GM21390 (cell line): Measurements from ENCODE around the gene PCDHA3.
"Not testable (repeated sequence)": the region's sequence is repeated elsewhere in the genome, so short reads cannot be mapped to it uniquely, and the experiment has no call there.

ENCODE experiments used
- ATAC-seq: cut with Tn5 transposase; IDR thresholded peaks from one replicate; pipeline ENCODE4 v1.9.1; 2021; ENCODE audit not compliant: unreplicated experiment

Gene PCDHA3

DNA sequence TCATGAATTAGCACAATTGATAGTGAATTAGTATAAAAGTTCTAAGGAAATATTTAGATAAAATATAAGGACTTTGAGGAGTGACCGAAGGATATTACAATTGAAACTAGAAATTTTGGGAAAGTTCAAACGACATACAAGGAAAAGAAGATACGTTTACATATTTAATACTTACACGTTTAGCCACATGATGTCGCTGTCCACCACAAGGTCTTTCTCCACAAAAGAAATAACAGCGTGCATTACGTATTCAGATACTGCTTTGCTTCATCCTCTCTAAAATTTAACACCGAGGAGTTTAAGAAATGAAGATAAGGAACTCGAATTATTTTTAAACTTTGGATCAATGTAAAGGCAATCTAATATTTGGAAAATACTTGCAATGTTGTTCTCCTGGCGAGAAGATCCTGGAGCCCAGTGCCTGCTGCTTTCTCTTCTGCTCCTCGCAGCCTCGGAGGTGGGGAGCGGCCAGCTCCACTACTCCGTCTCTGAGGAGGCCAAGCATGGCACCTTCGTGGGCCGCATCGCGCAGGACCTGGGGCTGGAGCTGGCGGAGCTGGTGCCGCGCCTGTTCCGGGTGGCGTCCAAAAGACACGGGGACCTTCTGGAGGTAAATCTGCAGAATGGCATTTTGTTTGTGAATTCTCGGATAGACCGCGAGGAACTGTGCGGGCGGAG lies at the start of gene PCDHA3:
TSS of gene PCDHA3 (plus strand) at position 242 of the 678 bp plus-strand sequence.
- no peak for ATAC-seq

DNA sequence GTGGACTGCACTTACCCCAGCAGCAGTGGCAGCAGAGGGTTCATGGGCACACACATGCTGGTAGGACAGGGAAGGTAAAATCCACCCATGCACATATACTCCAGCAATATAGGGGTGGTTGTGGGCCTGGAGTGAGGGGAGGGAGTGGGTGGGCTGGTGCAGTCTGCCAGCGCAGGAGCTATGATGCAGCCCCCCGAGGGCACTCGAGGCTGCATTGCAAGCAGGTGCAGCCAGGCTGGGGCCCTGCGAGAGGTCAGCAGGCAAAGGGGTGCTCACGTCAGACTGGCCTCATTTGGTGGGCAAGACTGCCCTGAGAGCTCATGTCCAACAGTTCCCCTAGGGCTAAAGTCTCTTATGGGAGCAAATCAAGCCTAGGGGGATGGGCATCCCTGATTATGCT lies 47.3 kb upstream of the PCDHA3 start:
- no peak for ATAC-seq

DNA sequence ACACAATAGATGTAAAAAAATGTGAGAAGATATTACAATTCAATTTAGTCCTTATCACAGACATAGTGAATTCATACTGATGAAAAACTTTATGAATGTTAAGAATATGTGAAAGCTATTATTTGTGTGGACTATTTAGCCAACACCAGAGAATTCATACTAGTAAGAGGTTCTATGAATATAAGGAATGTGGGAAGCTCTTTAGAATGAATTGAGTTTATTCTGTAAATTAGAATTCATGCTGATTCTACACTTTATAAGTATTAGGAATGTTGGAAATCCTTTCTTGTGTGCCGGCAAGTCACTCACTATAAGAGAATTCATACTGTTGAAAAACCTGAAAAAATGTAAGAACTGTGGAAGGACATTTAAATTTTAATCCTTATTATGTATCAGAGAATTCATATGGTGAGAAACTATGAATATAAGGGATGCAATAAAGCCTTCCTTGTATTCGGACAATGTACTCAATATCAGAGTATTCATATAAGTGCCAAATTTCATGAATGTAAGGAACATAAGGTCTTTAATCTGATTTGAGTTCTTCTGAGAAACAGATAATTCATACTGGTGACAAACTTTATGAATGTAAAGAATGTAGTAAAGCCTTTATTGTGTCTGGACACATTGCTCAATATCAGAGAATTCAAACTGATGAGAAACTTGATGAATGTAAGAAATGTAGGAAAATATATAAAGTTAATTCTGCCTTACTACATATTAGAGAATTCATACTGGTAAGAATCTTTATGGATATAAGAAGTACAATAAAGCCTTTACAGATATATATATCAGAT lies 36.5 kb upstream of the PCDHA3 start:
- no peak for ATAC-seq

DNA sequence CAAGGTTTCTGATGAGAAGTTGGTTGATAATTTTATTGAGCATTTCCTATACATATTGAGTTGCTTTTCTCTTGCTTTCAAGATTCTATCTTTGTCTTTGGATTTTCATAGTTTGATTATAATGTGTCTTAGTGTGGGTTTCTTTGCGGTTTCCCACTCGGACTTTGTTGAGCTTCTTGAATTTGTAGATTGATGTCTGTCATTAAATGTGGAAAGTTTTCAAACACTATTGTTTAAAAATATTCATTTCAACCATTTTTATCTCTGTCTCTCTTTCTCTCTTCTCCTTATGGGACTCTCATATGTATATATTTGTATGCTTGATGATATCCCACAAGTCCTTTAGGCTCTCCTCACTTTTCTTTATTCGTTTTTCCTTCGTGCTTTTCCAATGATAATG lies 33.4 kb upstream of the PCDHA3 start:
- ATAC-seq, result no peak

DNA sequence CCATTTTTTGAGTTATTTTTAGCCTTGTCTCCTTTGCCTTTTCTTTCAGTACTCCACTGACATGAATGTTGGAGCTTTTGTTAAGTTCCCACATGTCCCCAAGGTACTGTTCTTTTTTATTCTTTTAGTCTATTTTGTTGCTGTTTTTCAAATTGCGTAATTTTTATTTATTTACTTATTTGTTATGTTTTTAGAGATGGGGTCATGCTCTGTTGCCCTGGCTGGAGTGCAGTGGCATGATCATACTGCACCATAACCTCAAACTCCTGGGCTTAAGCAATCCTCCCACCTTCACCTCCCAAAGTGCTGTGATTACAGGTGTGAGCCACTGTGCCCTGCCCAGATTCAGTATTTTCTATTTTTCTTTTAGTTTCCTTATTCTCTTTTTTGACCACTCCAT lies 20.3 kb upstream of the PCDHA3 start:
- ATAC-seq, result no peak

DNA sequence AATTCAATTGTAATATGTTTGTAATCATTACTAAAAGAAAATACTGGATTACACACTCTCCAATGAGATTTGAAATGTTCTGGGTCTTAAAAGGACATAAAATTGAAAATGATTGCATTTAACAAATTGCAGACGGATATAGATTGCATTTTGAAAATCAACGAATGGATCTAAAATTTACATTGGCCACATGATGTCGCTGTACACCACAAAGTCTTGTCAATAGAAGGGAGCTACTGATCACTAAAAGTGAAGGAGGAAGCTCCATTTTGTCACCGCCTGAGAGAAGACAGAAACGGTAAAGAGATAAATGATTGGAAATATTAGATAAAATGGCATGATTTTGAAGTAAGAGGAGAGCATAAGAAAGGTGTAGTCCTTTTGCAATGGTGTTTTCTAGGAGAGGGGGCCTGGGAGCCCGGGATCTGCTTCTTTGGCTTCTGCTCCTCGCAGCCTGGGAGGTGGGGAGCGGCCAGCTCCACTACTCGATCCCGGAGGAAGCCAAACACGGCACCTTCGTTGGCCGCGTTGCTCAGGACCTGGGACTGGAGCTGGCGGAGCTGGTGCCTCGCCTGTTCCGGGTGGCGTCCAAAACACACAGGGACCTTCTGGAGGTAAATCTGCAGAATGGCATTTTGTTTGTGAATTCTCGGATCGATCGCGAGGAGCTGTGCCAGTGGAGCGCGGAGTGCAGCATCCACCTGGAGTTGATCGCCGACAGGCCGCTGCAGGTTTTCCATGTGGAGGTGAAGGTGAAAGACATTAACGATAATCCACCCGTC lies 14.8 kb upstream of the PCDHA3 start, which contains the start of gene PCDHA1:
TSS of gene PCDHA1 (plus strand) at position 236 of the 782 bp plus-strand sequence.
- no peak for ATAC-seq

DNA sequence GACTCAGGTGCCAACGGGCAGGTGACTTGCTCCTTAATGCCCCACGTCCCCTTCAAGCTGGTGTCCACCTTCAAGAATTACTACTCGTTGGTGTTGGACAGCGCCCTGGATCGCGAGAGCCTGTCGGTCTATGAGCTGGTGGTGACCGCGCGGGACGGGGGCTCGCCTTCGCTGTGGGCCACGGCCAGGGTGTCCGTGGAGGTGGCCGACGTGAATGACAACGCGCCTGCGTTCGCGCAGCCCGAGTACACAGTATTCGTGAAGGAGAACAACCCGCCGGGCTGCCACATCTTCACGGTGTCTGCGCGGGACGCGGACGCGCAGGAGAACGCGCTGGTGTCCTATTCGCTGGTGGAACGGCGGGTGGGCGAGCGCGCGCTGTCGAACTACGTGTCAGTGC lies 13.4 kb upstream of the PCDHA3 start:
- not testable (repeated sequence) for ATAC-seq

DNA sequence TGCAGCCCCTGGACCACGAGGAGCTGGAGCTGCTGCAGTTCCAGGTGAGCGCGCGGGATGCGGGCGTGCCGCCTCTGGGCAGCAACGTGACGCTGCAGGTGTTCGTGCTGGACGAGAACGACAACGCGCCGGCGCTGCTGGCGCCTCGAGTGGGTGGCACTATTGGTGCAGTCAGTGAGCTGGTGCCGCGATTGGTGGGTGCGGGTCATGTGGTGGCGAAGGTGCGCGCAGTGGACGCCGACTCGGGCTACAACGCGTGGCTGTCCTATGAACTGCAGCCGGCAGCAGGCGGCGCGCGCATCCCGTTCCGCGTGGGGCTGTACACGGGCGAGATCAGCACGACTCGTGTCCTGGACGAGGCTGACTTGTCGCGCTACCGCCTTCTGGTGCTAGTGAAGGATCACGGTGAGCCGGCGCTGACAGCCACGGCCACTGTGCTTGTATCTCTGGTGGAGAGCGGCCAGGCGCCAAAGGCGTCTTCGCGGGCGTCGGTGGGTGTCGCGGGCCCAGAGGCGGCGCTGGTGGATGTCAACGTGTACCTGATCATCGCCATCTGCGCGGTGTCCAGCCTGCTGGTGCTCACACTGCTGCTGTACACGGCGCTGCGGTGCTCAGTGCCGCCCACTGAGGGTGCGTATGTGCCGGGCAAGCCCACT lies 12.9 kb upstream of the PCDHA3 start:
- not testable (repeated sequence) for ATAC-seq

DNA sequence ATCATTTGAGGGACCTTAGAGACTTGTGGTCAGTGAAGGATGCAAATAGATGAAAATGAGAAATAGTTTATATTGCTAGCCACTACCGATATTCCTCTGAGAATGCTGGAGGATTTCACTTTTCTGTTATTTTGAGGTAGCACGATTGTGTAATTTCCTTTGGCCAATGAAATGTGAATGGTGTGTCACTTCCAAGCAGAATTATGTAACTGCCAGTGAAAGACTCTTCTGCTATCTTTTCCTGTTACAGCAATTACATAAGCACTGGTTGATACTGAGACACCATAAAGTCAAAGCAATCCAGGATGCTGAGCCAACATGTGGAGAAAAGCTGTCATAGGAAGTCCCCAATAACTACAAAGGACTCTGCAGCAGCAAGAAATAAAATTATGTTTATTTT lies 9.8 kb upstream of the PCDHA3 start:
- ATAC-seq, result no peak

DNA sequence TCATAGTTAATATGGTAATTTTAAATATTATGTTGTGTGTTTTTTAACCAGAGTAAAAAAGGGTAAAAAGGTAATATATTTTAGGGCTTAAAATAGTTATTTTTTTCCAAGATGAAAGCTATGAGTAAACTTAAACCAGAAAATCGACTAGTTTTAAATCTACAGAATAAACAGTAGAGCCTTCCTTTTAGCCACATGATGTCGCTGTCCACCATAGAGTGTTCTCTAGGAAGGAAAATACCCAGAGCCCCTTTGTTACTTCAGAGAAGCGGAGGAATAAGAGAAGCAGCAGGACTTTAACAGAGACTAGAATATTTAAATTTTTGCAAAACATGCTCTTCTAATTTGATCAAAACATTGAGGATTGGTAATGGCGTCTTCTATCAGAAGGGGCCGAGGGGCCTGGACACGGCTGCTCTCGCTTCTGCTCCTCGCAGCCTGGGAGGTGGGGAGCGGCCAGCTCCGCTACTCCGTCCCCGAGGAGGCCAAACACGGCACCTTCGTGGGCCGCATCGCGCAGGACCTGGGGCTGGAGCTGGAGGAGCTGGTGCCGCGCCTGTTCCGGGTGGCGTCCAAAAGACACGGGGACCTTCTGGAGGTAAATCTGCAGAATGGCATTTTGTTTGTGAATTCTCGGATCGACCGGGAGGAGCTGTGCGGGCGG lies 6.1 kb upstream of the PCDHA3 start, which contains the start of gene PCDHA2:
TSS of gene PCDHA2 (plus strand) at position 258 of the 664 bp plus-strand sequence.
- ATAC-seq, result no peak

DNA sequence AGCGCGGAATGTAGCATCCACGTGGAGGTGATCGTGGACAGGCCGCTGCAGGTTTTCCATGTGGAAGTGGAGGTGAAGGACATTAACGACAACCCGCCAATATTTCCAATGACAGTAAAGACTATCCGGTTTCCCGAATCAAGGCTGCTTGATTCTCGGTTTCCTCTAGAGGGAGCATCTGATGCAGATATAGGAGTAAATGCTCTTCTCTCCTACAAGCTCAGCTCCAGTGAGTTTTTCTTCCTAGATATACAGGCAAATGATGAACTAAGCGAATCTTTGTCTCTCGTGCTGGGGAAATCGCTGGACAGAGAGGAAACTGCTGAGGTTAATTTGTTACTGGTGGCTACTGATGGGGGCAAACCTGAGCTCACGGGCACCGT lies 5.6 kb upstream of the PCDHA3 start:
- ATAC-seq, result no peak

DNA sequence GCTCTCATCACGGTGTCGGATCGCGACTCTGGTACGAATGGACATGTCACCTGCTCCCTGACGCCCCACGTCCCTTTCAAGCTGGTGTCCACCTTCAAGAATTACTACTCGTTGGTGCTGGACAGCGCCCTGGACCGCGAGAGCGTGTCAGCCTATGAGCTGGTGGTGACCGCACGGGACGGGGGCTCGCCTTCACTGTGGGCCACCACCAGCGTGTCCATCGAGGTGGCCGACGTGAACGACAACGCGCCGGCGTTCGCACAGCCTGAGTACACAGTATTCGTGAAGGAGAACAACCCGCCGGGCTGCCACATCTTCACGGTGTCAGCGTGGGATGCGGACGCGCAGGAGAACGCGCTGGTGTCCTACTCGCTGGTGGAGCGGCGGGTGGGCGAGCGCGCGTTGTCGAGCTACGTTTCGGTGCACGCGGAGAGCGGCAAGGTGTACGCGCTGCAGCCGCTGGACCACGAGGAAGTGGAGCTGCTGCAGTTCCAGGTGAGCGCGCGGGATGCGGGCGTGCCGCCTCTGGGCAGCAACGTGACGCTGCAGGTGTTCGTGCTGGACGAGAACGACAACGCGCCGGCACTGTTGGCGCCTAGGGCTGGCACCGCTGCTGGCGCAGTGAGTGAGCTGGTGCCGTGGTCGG lies 4.7 kb upstream of the PCDHA3 start:
- not testable (repeated sequence) for ATAC-seq

DNA sequence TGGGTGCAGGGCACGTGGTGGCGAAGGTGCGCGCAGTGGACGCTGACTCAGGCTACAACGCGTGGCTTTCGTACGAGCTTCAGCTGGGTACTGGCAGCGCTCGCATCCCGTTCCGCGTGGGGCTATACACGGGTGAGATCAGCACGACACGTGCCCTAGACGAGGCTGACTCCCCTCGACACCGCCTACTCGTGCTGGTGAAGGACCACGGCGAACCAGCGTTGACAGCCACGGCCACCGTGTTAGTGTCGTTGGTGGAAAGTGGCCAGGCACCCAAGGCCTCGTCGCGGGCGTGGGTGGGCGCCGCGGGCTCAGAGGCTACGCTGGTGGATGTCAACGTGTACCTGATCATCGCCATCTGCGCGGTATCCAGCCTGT lies 4.2 kb upstream of the PCDHA3 start:
- no peak for ATAC-seq

DNA sequence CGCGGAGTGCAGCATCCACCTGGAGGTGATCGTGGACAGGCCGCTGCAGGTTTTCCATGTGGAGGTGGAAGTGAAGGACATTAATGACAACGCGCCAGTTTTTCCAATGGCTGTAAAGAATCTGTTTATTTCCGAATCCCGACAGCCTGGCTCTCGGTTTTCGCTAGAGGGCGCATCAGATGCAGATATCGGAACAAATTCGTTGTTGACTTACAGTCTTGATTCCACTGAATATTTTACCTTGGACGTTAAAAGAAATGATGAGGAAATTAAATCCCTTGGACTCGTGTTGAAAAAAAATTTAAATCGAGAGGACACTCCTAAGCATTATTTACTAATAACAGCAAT lies 611 bp downstream of the PCDHA3 start:
- ATAC-seq, result no peak

DNA sequence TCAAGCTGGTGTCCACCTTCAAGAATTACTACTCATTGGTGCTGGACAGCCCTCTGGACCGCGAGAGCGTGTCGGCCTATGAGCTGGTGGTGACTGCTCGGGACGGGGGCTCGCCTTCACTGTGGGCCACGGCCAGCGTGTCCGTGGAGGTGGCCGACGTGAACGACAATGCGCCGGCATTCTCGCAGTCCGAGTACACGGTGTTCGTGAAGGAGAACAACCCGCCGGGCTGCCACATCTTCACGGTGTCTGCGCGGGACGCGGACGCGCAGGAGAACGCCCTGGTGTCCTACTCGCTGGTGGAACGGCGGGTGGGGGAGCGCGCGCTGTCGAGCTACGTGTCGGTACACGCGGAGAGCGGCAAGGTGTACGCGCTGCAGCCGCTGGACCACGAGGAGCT lies 1.5 kb downstream of the PCDHA3 start:
- ATAC-seq, result not testable (repeated sequence)

DNA sequence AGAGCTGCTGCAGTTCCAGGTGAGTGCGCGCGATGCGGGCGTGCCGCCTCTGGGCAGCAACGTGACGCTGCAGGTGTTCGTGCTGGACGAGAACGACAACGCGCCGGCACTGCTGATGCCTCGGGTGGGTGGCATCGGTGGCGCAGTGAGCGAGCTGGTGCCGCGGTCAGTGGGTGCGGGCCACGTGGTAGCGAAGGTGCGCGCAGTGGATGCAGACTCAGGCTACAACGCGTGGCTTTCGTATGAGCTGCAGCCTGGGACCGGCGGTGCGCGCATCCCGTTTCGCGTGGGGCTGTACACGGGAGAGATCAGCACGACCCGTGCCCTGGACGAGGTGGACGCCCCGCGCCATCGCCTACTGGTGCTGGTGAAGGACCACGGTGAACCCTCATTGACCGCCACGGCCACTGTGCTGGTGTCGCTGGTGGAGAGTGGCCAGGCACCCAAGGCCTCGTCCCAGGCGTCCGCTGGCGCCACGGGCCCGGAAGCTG lies 2.0 kb downstream of the PCDHA3 start:
- ATAC-seq, result no peak

DNA sequence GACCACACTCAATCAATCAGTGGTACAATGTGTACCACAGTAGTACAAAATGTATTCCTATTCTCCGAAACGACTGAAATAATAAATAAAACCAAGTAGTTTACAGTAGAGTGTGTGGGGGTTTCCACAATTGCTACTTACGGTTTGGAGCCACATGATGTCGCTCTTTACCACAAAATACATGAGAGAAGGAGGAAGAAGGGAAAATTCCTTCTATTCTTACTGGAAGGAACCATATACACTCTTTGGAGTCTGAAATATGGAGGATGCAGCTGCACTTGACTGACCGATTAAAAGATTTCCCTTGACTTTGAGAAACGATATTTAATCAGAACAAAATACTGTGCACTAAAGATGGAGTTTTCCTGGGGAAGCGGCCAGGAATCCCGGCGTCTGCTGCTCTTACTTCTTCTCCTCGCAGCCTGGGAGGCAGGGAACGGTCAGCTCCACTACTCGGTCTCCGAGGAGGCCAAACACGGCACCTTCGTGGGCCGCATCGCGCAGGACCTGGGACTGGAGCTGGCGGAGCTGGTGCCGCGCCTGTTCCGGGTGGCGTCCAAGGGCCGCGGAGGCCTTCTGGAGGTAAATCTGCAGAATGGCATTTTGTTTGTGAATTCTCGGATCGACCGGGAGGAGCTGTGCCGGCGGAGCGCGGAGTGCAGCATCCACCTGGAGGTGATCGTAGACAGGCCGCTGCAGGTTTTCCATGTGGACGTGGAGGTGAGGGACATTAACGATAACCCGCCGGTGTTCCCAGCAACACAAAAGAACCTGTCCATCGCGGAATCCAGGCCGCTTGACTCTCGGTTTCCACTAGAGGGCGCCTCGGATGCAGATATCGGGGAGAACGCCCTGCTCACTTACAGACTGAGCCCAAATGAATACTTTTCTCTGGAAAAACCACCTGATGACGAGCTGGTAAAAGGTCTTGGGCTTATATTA lies 6.2 kb downstream of the PCDHA3 start, which contains the start of gene PCDHA4:
TSS of gene PCDHA4 (plus strand) at position 235 of the 942 bp plus-strand sequence.
- ATAC-seq, result no peak

DNA sequence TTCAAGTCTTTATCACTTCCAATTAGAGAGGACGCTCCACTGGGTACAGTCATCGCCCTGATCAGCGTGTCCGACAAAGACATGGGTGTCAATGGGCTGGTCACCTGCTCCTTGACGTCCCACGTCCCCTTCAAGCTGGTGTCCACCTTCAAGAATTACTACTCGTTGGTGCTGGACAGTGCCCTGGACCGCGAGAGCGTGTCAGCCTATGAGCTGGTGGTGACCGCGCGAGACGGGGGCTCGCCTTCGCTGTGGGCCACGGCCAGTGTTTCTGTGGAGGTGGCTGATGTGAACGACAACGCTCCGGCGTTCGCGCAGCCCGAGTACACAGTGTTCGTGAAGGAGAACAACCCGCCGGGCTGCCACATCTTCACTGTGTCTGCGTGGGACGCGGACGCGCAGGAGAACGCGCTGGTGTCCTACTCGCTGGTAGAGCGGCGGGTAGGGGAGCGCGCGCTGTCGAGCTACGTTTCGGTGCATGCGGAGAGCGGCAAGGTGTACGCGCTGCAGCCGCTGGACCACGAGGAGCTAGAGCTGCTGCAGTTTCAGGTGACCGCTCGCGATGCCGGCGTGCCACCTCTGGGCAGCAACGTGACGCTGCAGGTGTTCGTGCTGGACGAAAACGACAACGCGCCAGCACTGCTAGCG lies 7.5 kb downstream of the PCDHA3 start:
- not testable (repeated sequence) for ATAC-seq
